CD4-positive, alpha-beta T cell treated with Interleukin-2 at 100 ng/mL for 4 hours (primary cell): Measurements from ENCODE around the gene DGKA.
"Not testable (repeated sequence)": the region's sequence is repeated elsewhere in the genome, so short reads cannot be mapped to it uniquely, and the experiment has no call there.

Experiments used
- DNase-seq: peaks from one replicate; pipeline ENCODE4 v3.0.0-alpha.2; 2020; ENCODE audit warnings: low spot score

DGKA gene

DNA sequence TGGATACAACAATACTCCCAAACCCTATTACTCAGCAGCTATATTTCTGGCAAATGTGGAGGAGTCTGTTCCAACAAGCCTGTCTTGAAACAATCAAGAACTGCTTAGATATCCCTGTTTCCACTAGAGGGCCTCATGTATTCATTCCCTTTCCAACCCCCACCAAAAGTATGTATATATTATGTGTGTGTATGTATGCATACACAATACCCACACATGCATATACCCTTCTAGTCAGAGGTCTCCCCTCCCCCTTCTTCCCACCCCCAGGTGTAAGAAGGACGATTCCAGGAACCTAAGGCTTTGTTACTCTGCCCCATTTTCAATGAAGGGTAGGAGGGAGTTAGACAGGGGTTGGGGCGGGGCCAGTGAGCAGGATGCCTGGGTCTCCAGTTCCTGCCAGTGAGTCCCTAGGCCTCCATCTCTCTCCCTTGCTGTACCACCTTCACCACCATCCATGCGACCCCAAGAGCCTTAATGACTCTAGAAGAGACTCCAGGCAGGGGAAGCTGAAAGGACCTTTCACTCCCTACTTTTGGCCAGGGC lies at the start of gene DGKA:
TSS of gene DGKA (plus strand) at position 392 of the 546 bp plus-strand sequence. CDS start 5,342 bp downstream, outside the sequence.
- DNase-seq = peak; percentile 87

DNA sequence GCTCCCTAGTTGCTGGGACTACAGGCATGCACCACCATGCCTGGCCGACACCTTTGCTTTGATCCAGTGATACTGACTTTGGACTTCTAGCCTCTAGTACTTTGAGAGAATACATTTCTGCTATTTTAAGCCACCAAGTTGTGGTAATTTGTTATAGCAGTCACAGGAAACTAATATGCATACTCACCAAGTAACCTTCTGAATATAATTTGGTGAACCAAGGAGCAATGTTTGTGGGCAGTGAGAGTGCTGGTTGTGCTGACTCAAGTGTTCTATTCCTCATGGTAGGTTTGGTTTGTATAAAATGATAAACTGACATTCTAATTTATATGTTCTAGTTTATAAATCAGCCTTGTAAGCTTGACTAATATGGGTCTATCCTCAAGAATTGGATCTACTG lies 45.8 kb upstream of the DGKA start:
- no peak for DNase-seq

DNA sequence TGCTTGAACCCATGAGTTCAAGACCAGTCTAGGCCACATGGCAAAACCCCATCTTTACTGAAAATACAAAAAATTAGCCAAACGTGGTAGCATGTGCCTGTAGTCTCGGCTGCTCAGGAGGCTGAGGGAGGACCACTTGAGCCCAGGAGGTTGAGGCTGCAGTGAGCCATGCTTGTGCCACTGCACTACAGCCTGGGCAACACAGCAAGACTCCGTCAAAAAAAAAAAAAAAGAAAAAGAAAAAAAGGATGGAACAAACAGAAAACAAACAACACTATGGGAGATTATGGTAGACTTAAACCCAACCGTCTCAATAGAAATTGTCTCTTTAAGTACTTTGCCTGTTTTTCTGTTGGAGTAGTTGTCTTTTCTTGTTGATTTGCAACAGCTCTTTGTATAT lies 39.7 kb upstream of the DGKA start:
- no peak for DNase-seq

DNA sequence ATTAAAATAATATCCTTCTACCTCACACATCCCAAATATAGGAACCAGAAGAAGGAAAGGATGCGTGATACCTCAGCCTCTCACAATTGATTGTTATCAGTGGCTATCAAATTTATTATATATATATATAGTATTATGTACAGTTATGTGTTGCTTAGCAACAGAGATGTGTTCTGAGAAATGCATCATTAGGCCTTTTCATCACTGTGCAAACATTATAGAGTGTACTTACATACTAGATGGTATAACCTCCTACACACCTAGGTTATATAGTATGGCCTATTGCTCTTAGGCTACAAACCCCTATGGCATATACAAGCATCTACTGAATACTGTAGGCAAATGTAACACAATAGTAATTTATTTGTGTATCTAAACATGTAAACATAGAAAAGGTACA lies 37.2 kb upstream of the DGKA start:
- DNase-seq = no peak

DNA sequence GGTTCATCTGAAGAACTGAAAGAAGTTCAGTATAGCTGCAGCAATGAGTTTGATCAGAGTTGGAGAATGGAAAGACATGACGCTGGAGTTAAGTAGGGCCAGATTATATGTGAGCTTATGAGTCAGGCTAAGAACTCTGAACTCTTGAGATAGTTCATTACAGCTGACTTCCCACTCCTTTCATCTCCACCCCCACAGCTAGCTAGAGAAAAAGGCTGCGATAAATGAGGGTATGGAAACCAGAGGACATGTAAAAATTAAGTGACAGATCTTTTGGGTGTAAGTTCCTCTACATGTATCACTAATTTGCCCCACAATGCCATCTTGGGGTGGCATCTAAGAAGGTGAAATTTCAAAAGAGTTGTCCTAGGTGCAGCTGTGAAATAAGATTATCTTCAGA lies 31.9 kb upstream of the DGKA start:
- DNase-seq = no peak

DNA sequence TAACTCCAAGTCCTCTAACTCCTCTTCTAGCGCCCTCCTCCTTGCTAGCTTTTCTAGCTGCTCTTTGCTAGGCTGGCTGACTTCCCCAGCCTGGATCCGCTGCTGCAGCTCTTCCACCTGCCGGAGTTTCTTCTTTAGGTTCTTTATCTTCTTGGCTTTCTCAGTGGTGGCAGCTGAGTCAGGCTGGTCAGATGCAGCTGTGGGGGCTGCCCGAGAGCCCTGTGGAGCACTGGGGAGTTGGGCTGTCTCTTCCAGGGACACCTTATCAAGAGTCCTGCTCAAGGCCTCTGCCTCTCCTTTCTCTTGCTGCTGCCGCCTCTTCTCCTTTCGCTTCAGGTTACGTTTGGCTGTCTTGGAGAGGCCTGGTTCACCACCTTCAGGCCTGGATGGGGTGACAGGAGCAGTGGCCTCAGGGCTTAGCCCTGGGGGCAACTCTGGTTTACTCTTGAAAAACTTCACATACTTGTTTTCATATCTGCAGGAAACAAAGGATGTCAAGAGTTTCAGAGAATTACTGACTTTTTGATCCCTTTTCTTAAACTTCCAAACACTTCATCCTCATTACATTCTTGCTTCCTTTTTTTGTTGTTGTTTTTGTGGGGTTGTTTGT lies 29.0 kb upstream of the DGKA start:
- no peak for DNase-seq

DNA sequence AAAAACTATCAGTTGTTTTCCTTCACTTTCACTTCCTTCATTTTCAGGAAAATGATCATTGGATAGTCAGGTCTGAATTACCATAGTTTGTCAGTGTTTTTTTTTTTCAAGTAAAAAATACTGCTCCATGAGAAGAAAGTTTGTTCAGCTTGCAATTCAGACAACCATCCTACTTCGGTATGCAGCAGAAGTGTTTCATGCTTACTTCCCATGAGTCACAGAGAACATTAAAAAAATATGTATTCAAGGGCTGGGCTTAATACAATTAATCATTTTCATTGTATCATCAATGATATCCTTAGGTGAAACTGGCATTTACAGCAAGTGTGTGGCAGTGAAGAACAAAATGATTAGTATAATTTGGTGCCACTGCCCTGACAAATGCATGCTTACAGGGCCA lies 24.9 kb upstream of the DGKA start:
- DNase-seq = no peak

DNA sequence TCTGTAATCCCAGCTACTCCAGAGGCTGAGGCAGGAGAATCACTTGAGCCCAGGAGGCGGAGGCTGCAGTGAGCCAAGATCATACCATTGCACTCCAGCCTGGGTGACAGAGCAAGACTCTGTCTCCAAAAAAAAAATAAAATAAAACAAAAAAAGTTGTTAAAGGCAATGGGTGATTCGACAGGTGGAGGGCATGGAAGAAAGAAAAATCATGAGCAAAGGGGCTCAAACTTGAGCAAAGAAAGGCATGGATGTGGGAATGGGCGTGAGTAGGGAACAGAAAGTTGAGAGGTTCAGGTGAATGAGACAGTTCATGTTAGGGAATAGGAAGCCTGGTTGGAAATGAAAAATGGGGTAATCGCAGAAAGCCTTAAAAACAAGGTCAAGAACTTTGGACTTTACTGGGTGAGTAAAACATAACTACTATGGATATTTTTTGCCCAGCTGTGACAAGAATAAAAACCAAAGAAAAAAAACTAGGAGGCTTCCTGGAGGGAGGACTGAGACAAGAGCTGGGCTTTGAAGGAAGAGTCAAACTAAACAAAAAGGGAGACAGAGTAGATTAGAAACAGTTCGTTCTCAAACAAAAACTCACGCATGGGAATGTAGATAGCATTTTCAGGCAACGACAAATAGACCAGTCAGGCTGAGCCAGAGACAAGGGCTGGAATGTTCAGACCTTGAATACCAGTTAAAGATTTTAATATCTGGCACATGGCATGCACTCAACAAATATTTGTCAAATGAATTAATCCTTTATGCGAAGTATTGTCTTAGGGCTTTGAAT lies 22.0 kb upstream of the DGKA start:
- DNase-seq = no peak

DNA sequence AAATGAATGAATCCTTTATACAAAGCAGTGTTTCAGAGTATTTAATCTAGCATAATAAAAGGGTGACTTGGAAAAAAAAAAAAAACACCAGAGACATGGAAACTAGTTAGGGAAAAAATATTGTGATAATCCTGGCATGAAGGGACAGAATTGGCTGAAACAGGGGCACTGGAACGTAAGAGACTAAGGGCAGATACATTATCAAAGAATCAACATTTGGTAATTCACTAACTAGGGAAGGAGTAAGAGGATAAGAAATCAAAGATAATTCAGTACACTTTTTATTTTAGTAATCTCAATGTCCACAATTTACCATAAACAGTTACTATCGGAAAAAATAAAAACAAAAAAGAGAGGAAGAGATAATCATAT lies 21.5 kb upstream of the DGKA start:
- no peak for DNase-seq

DNA sequence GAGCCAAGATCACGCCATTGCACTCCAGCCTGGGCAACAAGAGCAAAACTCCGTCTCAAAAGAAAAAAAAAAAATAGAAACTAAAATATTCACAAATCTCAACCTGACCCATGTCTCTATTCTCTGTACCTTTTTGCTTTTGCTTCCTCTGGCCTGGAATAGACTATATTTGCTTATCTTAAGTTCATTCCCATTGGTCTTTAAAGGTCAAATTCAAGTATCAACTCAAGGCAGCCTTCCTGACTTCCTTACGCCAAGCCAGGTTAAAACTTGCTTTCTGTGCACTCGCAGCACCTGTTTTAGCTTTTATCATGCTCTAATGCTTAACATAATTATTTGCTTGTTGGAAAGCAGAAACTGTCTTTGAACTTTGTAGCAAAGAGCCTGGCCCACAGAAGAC lies 18.1 kb upstream of the DGKA start:
- no peak for DNase-seq

DNA sequence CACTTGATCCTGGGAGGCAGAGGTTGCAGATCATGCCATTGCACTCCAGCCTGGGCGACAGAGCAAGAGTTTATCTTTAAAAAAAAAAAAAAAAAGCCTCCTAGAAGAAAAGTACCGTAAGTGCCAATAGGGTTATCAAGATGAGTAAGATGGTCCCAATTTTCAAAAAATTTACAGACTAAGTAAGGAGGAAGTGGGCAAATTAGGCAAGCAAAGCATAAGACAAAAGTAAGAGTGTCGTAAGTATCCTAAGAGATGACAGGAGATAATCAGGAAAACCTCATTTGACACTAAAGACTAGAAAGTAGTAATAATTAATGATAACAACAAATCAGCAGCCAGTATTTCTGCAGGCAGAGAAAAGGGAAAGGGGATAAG lies 15.5 kb upstream of the DGKA start:
- DNase-seq = no peak

DNA sequence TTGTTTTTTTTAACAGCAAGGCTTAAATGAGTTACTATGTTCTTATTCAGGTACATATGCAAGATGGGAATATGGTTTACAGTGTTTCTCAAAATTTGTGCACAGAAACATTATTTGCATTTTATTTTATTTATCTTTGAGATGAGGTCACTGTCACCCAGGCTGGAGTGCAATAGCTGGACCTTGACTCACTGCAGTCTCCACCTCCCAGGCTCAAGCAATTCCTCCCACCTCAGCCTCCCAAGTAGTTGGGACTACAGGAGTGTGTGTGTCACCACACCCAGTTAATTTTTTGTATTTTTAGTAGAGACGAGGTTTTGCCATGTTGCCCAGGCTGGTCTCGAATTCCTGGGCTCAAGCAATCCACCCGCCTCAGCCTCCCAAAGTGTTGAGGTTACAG lies 11.9 kb upstream of the DGKA start:
- DNase-seq = not testable (repeated sequence)

DNA sequence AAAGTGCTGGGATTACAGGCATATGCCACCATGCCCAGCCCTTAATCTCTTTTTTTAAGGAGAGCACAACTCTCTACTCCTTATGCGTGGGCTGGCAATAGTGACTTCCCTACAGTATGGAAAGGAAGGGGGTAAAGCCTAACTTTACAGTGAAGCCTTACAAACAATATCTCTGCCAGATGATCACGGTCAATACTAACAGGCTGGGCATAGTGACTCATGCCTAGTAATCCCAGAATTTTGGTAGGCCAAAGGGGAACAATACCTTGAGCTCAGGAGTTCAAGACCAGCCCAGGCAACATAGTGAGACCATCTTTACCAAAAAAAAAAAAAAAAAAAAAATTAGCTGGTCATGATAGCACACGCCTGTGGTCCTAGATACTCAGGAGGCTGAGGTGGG lies 8.8 kb upstream of the DGKA start:
- no peak for DNase-seq

DNA sequence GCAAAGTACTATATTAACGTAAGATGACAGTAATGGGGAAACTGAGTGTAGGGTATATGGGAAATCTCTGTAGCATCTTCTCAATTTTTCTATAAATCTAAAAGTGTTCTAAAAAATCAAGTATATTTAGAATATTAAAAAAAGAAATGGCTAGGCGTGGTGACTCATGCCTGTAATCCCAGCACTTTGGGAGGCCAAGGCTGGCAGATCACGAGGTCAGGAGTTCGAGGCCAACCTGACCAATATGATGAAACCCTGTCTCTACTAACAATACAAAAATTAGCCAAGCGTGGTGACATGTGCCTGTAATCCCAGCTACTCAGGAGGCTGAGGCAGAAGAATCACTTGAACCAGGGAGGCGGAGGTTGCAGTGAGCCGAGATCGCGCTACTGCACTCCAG lies 7.3 kb upstream of the DGKA start:
- not testable (repeated sequence) for DNase-seq

DNA sequence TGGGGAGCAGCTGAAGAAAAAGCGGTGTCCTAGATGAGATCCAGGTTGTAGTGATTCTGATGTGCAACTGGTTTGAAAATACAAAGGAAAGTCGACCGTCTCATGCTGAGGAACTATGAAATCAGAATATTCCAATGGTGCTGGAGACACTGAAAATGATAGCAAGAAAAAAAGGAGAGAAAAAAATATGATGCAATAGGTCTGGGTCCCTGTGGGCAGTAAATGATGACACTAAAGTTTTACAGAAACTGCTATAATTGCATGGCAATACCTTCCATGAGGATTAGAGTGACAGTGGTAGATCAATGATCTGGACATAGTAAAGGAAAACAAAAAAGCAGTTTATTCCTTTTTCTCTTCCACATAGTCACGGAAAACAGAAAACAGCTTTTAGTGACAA lies 5.6 kb upstream of the DGKA start:
- no peak for DNase-seq

DNA sequence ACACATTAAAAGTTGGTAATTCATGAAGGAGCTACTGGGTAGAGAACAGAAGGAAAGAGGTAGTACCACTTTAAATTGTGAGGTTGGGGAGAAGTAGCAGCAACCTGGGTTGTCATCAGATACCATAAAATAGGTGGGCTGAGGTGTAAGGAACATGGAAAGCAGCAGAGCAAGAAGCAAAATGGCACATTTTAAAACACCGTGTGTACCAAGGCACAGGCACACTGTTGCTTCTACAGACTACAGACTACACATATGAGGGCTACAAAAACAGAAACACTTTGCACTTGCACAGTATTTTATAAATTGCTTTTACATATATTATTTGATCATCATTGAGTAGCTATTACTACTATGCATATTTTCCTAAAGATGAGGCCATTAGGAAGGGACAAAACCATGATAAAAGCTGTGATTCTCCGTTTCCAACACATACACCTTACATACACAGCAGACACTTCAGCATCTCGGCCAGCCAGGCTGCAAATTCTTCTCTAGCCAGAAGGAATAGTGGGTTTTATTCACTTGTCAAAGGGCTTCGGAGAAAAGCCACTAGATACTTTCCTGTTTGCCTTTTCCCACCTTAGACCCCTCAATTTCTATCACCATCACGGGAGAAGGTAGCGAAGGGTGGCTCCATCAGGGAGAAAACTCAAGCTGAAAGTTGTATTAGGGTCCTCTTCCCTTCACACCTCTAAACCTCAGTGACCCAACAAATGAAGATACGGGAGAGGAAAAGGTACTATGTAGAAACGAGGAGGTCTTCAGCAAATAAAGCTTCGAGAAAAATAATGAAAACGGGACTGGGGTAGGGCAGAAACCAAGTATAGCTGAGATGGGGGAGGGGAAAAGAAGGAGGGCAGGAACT lies 4.9 kb upstream of the DGKA start:
- no peak for DNase-seq

DNA sequence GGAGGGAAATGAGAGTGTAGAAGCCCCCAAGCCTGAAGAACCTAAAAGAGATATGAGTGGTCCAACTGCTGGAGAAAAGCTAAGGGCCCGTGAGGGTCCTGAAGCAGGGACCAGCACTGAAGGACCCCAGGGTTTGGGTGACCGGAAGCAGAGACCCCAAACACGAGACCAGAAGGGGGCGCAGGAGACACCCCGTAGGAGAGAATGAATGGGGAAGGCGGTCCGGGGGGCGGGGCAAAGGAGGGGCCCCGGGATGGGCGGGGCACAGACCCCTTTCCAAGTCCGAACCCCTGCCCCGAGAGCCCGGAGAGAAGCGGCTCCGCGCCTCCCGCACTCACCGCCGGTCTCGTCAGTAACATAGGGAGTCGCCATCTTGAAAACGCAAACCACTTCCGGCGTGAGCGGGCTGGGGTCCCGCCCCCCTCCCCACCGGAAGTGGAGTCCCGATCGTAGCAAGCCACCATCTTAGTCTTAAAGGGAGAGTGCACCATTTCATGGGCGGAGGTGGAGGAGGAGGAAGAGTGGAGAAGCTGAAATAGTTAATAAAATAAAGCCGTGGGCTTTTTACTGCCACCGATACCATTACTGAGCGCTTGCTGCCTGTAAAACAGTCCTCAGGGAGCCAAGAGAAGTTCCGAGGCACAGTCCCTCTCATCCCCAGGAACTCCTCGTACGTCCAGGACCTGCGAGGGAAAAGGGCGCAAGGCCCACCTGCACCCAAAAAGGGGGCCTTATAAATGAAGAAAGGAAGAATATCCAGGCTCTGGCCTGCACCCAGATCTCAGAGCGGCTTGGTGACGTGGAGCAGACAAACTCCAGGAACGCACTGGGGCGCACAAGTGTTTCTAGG lies 4.0 kb upstream of the DGKA start:
- DNase-seq = peak; percentile 90

DNA sequence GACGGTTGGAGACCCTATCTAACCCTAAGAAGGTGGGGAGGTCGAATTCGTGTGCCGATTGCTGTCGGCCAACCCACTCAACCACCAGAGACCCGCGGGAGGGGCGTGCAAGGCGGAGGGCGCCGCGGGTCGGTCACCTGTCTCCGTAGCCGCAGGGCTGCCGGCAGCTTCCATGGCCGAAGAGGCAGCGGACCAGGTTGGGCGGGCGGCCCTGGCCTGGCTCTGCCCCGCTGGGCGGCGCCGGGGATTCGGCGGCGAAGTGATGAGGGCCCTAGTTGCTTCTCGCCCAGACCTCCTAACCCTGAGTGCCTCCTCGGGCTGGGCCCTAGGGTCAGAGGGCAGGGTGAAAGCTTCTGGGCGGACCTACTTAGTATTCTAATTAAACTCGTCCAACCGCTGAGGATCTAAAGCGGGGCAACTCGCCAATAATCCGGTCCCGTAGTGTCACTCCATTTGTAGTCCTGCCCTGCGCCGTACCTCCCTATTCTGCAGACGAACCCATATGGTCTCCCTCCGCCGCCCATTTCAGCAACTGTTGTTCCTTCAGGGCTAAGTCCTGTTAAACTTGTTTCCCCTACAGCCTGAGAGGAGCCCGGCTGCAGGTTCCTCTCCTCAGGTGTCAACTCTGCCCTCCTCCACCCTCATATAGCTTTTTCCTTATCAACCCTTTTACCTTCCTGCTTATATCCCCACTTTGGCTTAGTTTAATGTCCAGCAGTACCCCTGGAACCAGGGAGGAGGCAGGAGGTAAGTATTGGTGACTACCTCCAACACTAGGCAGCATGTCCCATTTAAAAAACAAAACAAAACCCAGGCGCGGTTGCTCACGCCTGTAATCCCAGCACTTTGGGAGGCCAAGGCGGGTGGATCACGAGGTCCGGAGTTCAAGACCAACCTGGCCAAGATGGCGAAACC lies 3.1 kb upstream of the DGKA start, which contains the start of gene PYM1:
TSS of gene PYM1 (minus strand) at position 307 of the 915 bp plus-strand sequence. CDS start at position 174, 133 bp downstream.
- DNase-seq = peak; percentile 79

DNA sequence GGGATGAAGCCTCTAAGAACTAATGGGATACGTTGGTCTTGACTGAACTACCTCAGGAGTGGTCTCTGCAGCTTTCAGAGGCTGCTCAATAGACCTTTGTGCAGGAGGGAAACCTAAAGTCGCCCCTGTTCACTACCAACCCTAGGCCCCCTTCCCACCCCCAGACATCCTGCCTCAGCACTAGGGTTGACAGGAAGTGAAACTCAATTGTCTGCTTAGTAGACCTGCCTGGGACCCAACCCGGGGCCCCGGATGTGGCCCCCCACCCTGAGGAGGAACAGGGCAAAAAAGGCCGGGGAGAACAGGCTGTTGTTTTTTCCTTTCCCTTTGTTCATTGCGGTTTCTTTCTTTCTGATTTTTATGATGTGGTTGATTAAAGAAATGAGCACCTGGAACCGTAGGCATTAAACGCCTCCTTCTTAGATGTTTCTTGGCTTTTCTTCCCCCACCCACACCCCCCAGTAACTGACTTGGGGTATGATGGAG lies 1.6 kb upstream of the DGKA start:
- peak; percentile 91 for DNase-seq

DNA sequence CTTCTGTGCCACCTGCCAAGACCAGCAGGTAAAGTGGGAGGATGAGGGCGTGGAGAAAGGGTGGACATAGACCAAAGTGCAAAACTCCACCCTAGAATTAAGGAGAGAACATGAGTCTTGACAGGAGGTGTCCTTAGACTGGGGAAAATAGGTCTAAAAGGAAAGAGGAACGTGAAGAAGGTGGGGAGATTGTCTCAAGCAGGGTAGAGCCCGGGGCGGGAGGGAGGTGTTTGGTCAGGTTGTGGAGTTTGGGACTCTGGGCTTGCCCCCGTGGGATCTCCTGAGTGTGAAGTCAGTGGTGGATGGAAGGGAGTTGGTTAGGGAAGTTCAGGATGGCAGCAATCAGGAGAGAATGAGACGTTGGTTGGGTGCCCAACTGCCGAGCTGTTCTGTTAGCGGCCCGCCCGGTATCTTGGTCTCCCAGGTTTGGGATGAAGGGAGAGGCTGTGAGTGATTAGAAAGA lies 386 bp downstream of the DGKA start:
- DNase-seq = no peak
